Neuronal stem cell (in vitro differentiated cells): ENCODE measurements around the gene OXCT1.
A peak's percentile ranks its signal among the peaks of the same experiment; 100 is the strongest.

Experiments used
- DNase-seq: peaks from one replicate; pipeline ENCODE4 v3.0.0-alpha.2; 2013; ENCODE audit warnings: low spot score
- H2AFZ ChIP-seq: one replicate; pipeline ENCODE4 v1.6.1; 2013; ENCODE audit warnings: mild to moderate bottlenecking, low read length, inconsistent platforms
- H2AK5ac ChIP-seq: 2 replicates; pipeline ENCODE4 v1.6.1; 2013; ENCODE audit warnings: low read depth, mild to moderate bottlenecking, inconsistent platforms, low read length, moderate library complexity, mixed read lengths
- H2BK120ac ChIP-seq: 2 replicates; pipeline ENCODE4 v1.6.1; 2013; ENCODE audit warnings: low read depth, mild to moderate bottlenecking, inconsistent platforms, low read length, moderate library complexity, mixed read lengths
- H2BK12ac ChIP-seq: one replicate; pipeline ENCODE4 v1.6.1; 2013; ENCODE audit warnings: low read length, inconsistent platforms
- H2BK15ac ChIP-seq: 2 replicates; pipeline ENCODE4 v1.6.1; 2013; ENCODE audit warnings: mild to moderate bottlenecking, low read length, inconsistent platforms, mixed read lengths
- H2BK5ac ChIP-seq: one replicate; pipeline ENCODE4 v1.6.1; 2013; ENCODE audit warnings: inconsistent platforms, mild to moderate bottlenecking, low read length, moderate library complexity
- H3K14ac ChIP-seq: one replicate; pipeline ENCODE4 v1.6.1; 2013; ENCODE audit warnings: low read length, inconsistent platforms
- H3K18ac ChIP-seq: 2 replicates; pipeline ENCODE4 v1.6.1; 2013; ENCODE audit warnings: low read length, inconsistent platforms
- H3K23ac ChIP-seq: 2 replicates; pipeline ENCODE4 v1.6.1; 2013; ENCODE audit warnings: low read depth, mild to moderate bottlenecking, mixed read lengths, low read length, inconsistent platforms; ENCODE audit not compliant: poor library complexity
- H3K27ac ChIP-seq: replicated peaks from 3 replicates; pipeline ENCODE4 v1.5.1; 2013; ENCODE audit warnings: low read length, inconsistent platforms
- H3K27me3 ChIP-seq, 3 experiments: 2 replicates each; pipeline ENCODE4 v1.6.1; 2013; ENCODE audit warnings: low read length in 3 of 3, mild to moderate bottlenecking in 2 of 3, inconsistent platforms in 1 of 3, low read depth in 1 of 3, mixed read lengths in 1 of 3, moderate library complexity in 1 of 3; ENCODE audit not compliant: control insufficient read depth in 3 of 3, insufficient read depth in 3 of 3
- H3K36me3 ChIP-seq, 2 donors: replicated peaks in 1 of 2; 2 replicates each; pipeline ENCODE4 v1.6.1; 2013; ENCODE audit warnings: low read length in 2 of 2; ENCODE audit not compliant: control insufficient read depth in 2 of 2, insufficient read depth in 2 of 2
- H3K4ac ChIP-seq: 2 replicates; pipeline ENCODE4 v1.6.1; 2013; ENCODE audit warnings: inconsistent platforms, mild to moderate bottlenecking, low read length, moderate library complexity
- H3K4me1 ChIP-seq, 2 donors: 1 replicate in 1 of 2; 2 replicates in 1 of 2; pipeline ENCODE4 v1.6.1; 2013; ENCODE audit warnings: low read length in 2 of 2, low read depth in 1 of 2; ENCODE audit not compliant: control insufficient read depth in 2 of 2, insufficient read depth in 1 of 2
- H3K4me2 ChIP-seq: one replicate; pipeline ENCODE4 v1.6.1; 2013; ENCODE audit warnings: mild to moderate bottlenecking, low read length, inconsistent platforms; ENCODE audit not compliant: insufficient read depth, poor library complexity, severe bottlenecking
- H3K4me3 ChIP-seq, 2 donors: 2 replicates each; pipeline ENCODE4 v1.5.1; 2013; ENCODE audit warnings: low read length in 2 of 2, mild to moderate bottlenecking in 2 of 2, inconsistent platforms in 1 of 2, moderate library complexity in 1 of 2
- H3K79me1 ChIP-seq: one replicate; pipeline ENCODE4 v1.6.1; 2013; ENCODE audit warnings: low read depth, mild to moderate bottlenecking, inconsistent platforms, low read length, moderate library complexity
- H3K9ac ChIP-seq: one replicate; pipeline ENCODE4 v1.6.1; 2013; ENCODE audit warnings: mild to moderate bottlenecking, low read depth, low read length, inconsistent platforms; ENCODE audit not compliant: poor library complexity
- H3K9me3 ChIP-seq, 2 donors: replicated peaks in 1 of 2; 2 replicates each; pipeline versions ENCODE3 to v1.6.1; 2013; ENCODE audit warnings: low read length in 2 of 2, mild to moderate bottlenecking in 2 of 2, inconsistent platforms in 1 of 2, low read depth in 1 of 2, mixed read lengths in 1 of 2, moderate library complexity in 1 of 2; ENCODE audit not compliant: control insufficient read depth in 2 of 2, insufficient read depth in 1 of 2
- H4K8ac ChIP-seq: one replicate; pipeline ENCODE4 v1.6.1; 2013; ENCODE audit warnings: low read depth, mild to moderate bottlenecking, inconsistent platforms, low read length, moderate library complexity
- H4K91ac ChIP-seq: one replicate; pipeline ENCODE4 v1.6.1; 2013; ENCODE audit warnings: low read length, low read depth, mild to moderate bottlenecking, inconsistent platforms; ENCODE audit not compliant: poor library complexity
- WGBS, 2 donors: extraction: QIAGEN DNeasy Blood & Tissue Kit; methylation state at CpG; one replicate each; pipeline ENCODE4 v1.1.7; 2013; ENCODE audit warnings: missing lambda C conversion rate in 2 of 2, mixed read lengths in 1 of 2; ENCODE audit not compliant: insufficient read length in 2 of 2, insufficient replicate concordance in 1 of 2; ENCODE audit errors: extremely low coverage in 2 of 2; 5-methylcytosine and 5-hydroxymethylcytosine counted together

The OXCT1 gene

DNA sequence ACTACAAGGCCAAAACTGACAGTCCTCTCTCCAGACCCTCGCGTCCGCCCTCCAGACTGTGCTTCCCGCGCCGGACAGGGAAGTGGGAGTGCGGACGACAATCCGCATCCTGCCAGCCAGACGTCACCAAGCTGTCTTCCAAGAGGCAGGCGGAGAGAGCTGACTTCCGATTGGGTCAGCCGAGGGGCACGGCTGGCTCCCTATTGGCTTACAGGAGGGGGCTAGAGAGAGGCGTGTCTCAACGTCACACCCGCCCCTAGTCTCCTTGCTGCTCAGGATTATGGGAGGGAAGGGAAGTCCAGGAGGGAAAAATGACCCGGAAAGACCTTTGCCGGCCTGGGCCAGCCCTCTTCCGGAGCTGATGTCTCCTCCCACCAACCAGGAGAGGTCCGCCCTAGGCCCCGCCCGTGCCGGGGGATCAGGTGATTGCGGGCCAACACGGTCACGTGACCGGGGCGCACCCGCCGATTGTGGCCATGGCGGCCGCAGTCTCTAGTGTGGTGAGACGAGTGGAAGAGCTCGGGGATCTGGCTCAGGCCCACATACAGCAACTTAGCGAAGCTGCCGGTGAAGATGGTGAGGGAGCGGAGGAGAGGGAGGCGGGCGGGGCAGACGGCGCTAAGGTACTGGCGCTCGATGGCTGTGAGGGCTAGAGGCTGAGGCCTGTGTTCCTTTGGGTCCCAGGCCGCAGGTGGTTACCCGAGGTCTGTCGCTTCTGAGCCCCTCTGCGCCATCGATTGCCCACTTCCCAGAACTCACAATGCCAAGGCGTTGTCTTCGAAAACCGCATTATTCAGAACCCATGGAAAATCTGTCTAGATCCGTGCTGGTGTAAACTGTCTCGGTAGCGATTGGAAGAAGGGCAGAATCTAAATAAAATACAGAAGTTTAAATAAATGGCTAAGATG, 33.9 kb upstream of the OXCT1 start, which contains the start of gene RIMOC1:
TSS of gene RIMOC1 (plus strand) at position 453 of the 908 bp plus-strand sequence. CDS start at position 477, 24 bp downstream.
- peak within 1 kb of the TSS; percentile 95 for H2AFZ ChIP-seq
- H3K4me3 ChIP-seq: peak within 1 kb of the TSS; percentile 98
- peak within 1 kb of the TSS; percentile 61 for H3K27ac ChIP-seq
- no peaks in the 10 kb centered on the region for H3K9me3 ChIP-seq
- H2BK5ac ChIP-seq: no peak within 1 kb of the TSS
- no CpG with 5 or more reads among the region's 55 CpGs for WGBS, 2 donors
- H3K4ac ChIP-seq: no peak within 1 kb of the TSS
- H2BK120ac ChIP-seq: no peak within 1 kb of the TSS
- peaks cover 0 to 4% (median 0%) of the 10 kb centered on the region in 3 experiments for H3K27me3 ChIP-seq
- H3K4me2 ChIP-seq: peak within 1 kb of the TSS; percentile 72
- no peak within 1 kb of the TSS for H3K14ac ChIP-seq
- peak within 1 kb of the TSS; percentile 98 for H3K23ac ChIP-seq
- H3K18ac ChIP-seq: peak within 1 kb of the TSS; percentile 93
- H3K79me1 ChIP-seq: peaks cover 5% of the 10 kb centered on the region
- H3K4me1 ChIP-seq: peaks cover 3 to 4% of the 10 kb centered on the region in 2 donors
- DNase-seq: peak; percentile 98
- no peak within 1 kb of the TSS for H2BK15ac ChIP-seq
- H4K91ac ChIP-seq: no peak within 1 kb of the TSS
- H2BK12ac ChIP-seq: no peak within 1 kb of the TSS
- peaks cover 4 to 39% of the 10 kb centered on the region in 2 donors for H3K36me3 ChIP-seq
- no peak within 1 kb of the TSS for H4K8ac ChIP-seq
- H2AK5ac ChIP-seq: peak within 1 kb of the TSS; percentile 68
- peak within 1 kb of the TSS; percentile 98 for H3K9ac ChIP-seq

GRCh38 chr5:41903382-41903891, 33.2 kb upstream of the OXCT1 start:
- peak; percentile 3 for DNase-seq
- peak overlapping the region; percentile 77 for H2AFZ ChIP-seq
- peaks cover 2 to 32% of the 10 kb centered on the region in 2 donors for H3K36me3 ChIP-seq
- no peak overlapping the region for H3K9ac ChIP-seq
- H3K4ac ChIP-seq: no peak overlapping the region
- no peak overlapping the region for H2BK12ac ChIP-seq
- peak overlapping the region; percentile 70 for H3K23ac ChIP-seq
- no peak overlapping the region for H2BK5ac ChIP-seq
- H3K27me3 ChIP-seq: peaks cover 0 to 4% (median 0%) of the 10 kb centered on the region in 3 experiments
- H2BK15ac ChIP-seq: no peak overlapping the region
- H3K18ac ChIP-seq: no peak overlapping the region
- H3K4me3 ChIP-seq: peak overlapping the region; percentile 77 to 98
- no peak overlapping the region for H4K8ac ChIP-seq
- no peak overlapping the region for H3K14ac ChIP-seq
- peak overlapping the region; percentile 10 for H3K27ac ChIP-seq
- H2AK5ac ChIP-seq: no peak overlapping the region
- no peak overlapping the region for H2BK120ac ChIP-seq
- peak overlapping the region; percentile 72 for H3K4me2 ChIP-seq
- H4K91ac ChIP-seq: no peak overlapping the region
- peaks cover 5% of the 10 kb centered on the region for H3K79me1 ChIP-seq
- no peaks in the 10 kb centered on the region for H3K9me3 ChIP-seq
- no CpG with 5 or more reads among the region's 8 CpGs for WGBS, 2 donors
- peaks cover 3 to 4% of the 10 kb centered on the region in 2 donors for H3K4me1 ChIP-seq

DNA sequence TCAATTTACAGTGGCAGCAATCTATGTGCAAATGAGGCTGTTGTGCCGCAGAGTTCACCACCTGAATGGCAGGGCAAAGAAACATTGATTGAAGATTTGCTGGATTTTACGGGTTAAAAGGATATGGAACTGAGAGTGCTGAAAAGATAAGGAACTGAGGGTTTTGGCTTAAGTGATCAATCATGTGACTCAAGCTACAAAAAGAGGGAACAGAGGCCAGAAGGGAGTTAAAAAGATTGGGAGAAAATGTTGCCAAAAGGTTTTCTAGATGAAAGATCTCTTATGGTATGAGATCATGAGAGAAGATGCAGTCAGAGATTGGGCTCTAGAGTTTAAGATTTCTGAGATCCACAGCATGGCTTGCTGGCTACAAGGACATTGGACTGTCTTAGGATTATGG, 26.0 kb upstream of the OXCT1 start:
- DNase-seq: no peak
- no peak overlapping the region for H2AK5ac ChIP-seq
- H3K4me1 ChIP-seq: no peaks in the 10 kb centered on the region
- H3K79me1 ChIP-seq: no peaks in the 10 kb centered on the region
- H3K4me2 ChIP-seq: no peak overlapping the region
- H2BK12ac ChIP-seq: no peak overlapping the region
- no peak overlapping the region for H3K27ac ChIP-seq
- no peak overlapping the region for H3K9ac ChIP-seq
- no peak overlapping the region for H3K4me3 ChIP-seq
- H3K36me3 ChIP-seq: no peaks in the 10 kb centered on the region
- no peak overlapping the region for H3K4ac ChIP-seq
- WGBS, 2 donors: no CpG with 5 or more reads among the region's 2 CpGs
- peaks cover 0 to 14% (median 0%) of the 10 kb centered on the region in 3 experiments for H3K27me3 ChIP-seq
- no peak overlapping the region for H3K18ac ChIP-seq
- H3K14ac ChIP-seq: no peak overlapping the region
- no peak overlapping the region for H2BK5ac ChIP-seq
- no peak overlapping the region for H4K8ac ChIP-seq
- no peak overlapping the region for H2BK120ac ChIP-seq
- no peaks in the 10 kb centered on the region for H3K9me3 ChIP-seq
- no peak overlapping the region for H2BK15ac ChIP-seq
- no peak overlapping the region for H4K91ac ChIP-seq
- H2AFZ ChIP-seq: no peak overlapping the region
- H3K23ac ChIP-seq: no peak overlapping the region
